Activated T-helper 1 cell treated with anti-CD3 and anti-CD28 coated beads, Interleukin-12 subunit alpha, Interleukin-12 subunit beta, Interleukin-2, Interleukin-4 antibody, amounts not matched to agents 30 ng/mL and 10 ng/mL and 1 ng/mL, durations not matched to agents 14 hours and 24 hours and 36 hours (primary cell): ENCODE data around the gene ADIPOR2. TPM values are rescaled to one million over a fixed set of nuclear protein-coding genes. Genes with fewer than 3 reads are reported as not detected.

ENCODE experiments used
- DNase-seq: peaks from one replicate; pipeline ENCODE4 v3.0.0; 2021; ENCODE audit warnings: low spot score
- H3K27ac Mint-ChIP-seq: one replicate; pipeline ENCODE4 v1.8.0; 2021; ENCODE audit warnings: mild to moderate bottlenecking, mixed read lengths
- H3K27me3 Mint-ChIP-seq: one replicate; pipeline ENCODE4 v1.8.0; 2022; ENCODE audit warnings: mild to moderate bottlenecking, moderate library complexity, mixed read lengths; ENCODE audit not compliant: insufficient read depth
- H3K36me3 Mint-ChIP-seq: one replicate; pipeline ENCODE4 v1.8.0; 2021; ENCODE audit warnings: low read depth, mixed read lengths
- H3K4me1 Mint-ChIP-seq: one replicate; pipeline ENCODE4 v1.8.0; 2021; ENCODE audit warnings: low read depth, mixed read lengths
- H3K4me3 Mint-ChIP-seq: one replicate; pipeline ENCODE4 v1.8.0; 2021; ENCODE audit warnings: mild to moderate bottlenecking, moderate library complexity, mixed read lengths
- H3K9me3 Mint-ChIP-seq: one replicate; pipeline ENCODE4 v1.8.0; 2021; ENCODE audit warnings: mixed read lengths
- intact Hi-C: fragments of 100-400 bp; cut with micrococcal nuclease; formaldehyde crosslinking; loops from one replicate; pipeline ENCODE4 v1.15.1; 2024
- total RNA-seq: library from RNA; stranded (reverse); gene quantifications from 2 replicates; pipeline ENCODE4 v1.2.3, GENCODE V29; 2022

The ADIPOR2 gene, protein sequence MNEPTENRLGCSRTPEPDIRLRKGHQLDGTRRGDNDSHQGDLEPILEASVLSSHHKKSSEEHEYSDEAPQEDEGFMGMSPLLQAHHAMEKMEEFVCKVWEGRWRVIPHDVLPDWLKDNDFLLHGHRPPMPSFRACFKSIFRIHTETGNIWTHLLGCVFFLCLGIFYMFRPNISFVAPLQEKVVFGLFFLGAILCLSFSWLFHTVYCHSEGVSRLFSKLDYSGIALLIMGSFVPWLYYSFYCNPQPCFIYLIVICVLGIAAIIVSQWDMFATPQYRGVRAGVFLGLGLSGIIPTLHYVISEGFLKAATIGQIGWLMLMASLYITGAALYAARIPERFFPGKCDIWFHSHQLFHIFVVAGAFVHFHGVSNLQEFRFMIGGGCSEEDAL
- 69.4 and 75.2 TPM in 2 replicates for total RNA-seq

DNA sequence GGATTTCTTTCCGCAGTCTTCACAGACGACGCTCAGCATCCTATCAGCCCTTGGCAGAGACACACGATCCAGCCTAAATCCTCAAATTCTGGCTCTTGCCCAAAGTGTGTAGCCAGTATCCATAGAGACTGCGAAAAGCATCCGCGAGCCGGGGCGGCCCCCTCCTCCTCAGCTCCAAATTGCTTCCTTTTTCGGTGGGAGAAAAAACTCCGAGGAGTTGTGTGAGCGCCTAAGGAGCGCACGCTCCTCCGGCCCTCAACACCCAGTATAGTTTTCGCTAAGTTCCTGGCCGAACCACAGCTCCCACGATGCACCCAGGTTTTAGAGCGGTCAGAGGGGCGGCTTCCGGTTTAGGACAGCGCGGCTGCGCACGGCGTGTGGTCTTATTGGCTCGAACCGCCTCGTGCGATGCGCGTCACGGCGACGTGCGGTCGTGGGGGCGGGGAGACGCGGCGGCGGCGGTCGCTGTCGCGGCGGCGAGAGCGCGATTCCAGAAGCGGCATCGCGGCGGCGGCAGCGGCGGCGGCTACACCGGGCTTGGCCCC, at the start of gene ADIPOR2:
ADIPOR2 (plus strand) TSS at position 493 of the 545 bp plus-strand sequence. CDS start 63,274 bp downstream, outside the sequence.
- Mint-ChIP-seq H3K27me3 (peaks cover 3% of the 10 kb centered on the region), H3K4me3 (peak within 1 kb of the TSS; percentile 99), H3K27ac (peak within 1 kb of the TSS; percentile 96), H3K9me3 (no peaks in the 10 kb centered on the region), H3K36me3 (peaks cover 18% of the 10 kb centered on the region), H3K4me1 (peaks cover 50% of the 10 kb centered on the region)
- intact Hi-C loops, result loop anchor here (1.0 to 10.0 kb wide), 6 partner anchors 29 to 746 kb away; partner anchors contain the start of genes DCP1B, ERC1, FBXL14 and RAD52
- DNase-seq, result peak; percentile 93

DNA sequence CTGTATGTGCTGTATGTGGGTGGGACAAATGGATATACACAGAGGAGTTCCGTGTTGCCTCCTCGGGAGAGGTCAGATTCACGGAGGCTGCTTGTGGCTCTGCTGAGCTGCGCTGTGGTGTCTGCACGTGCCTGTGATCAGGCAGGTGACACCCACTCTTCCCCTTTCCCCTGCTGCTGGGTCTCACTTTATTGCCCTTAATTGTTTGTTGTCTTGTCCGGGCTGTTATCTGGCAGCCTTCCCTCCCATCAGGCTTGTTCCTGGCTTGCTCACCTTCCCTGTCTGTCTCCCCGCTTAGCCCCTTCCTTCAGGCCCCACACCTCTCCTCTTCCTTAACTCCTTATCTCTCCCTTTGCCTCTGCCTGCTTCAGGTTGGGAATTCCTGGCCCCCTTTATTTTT, 48.4 kb upstream of the ADIPOR2 start:
- DNase-seq, result no peak
- Mint-ChIP-seq H3K9me3 (no peaks in the 10 kb centered on the region), H3K4me1 (no peaks in the 10 kb centered on the region), H3K27me3 (peaks cover 7% of the 10 kb centered on the region), H3K4me3 (no peak overlapping the region), H3K27ac (no peak overlapping the region), H3K36me3 (no peaks in the 10 kb centered on the region)
- intact Hi-C loops, result no loop called here

DNA sequence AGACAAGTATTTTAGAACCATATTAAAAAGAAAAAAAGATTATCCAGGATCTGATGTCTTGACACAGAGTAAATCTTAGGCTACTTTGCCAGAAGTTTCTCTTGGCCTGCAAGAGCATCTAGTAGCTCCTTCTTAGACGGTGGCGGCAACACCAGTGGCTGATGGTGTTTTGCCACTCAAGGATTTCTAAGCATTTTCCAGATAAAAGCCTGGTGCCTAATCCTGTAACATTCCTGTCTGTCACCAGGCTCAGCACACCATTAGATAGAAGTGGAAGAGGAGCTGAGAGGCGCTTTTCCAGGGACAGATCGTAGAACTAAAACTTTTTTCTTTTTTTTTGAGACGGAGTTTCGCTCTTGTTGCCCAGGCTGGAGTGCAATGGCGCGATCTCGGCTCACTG, 47.8 kb upstream of the ADIPOR2 start:
- no peak overlapping the region for H3K4me3 Mint-ChIP-seq
- peaks cover 6% of the 10 kb centered on the region for H3K27me3 Mint-ChIP-seq
- H3K36me3 Mint-ChIP-seq, result no peaks in the 10 kb centered on the region
- H3K9me3 Mint-ChIP-seq, result no peaks in the 10 kb centered on the region
- no peak for DNase-seq
- no peaks in the 10 kb centered on the region for H3K4me1 Mint-ChIP-seq
- no peak overlapping the region for H3K27ac Mint-ChIP-seq
- intact Hi-C loops, result no loop called here

DNA sequence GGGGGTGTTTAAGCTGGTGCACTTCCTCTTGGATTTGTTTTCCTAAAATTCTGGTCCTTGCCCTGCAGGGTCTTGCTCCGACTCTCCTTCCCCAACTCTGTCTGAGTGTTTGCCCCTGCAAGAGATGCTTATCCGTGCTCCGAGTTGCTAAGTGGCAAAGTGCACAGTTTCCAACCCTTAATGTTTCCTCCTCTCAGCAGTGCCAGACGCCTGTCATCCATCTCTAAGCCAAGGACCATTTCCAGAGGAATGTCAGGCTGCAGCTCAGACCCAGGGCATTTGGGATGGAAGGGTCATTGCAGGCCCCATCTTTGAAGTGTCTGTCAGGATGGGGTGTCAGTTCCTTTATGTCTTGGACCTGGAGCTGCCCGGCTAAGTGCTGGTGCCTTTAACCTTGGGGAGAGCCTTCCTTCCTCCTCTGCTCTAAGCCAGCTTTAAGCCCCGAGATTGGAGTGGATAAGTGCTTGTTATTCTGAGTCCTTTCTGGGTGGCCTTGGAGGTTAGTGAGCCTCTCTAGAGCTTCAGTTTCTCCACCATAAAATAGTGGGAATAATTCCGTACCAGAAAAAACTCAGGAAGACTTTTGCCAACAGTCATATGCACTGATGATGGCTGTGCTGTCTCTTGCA, 46.9 kb upstream of the ADIPOR2 start:
- Mint-ChIP-seq H3K27me3 (peaks cover 9% of the 10 kb centered on the region), H3K4me1 (no peaks in the 10 kb centered on the region), H3K36me3 (no peaks in the 10 kb centered on the region), H3K4me3 (no peak overlapping the region), H3K27ac (no peak overlapping the region), H3K9me3 (no peaks in the 10 kb centered on the region)
- no peak for DNase-seq
- intact Hi-C loops, result no loop called here

DNA sequence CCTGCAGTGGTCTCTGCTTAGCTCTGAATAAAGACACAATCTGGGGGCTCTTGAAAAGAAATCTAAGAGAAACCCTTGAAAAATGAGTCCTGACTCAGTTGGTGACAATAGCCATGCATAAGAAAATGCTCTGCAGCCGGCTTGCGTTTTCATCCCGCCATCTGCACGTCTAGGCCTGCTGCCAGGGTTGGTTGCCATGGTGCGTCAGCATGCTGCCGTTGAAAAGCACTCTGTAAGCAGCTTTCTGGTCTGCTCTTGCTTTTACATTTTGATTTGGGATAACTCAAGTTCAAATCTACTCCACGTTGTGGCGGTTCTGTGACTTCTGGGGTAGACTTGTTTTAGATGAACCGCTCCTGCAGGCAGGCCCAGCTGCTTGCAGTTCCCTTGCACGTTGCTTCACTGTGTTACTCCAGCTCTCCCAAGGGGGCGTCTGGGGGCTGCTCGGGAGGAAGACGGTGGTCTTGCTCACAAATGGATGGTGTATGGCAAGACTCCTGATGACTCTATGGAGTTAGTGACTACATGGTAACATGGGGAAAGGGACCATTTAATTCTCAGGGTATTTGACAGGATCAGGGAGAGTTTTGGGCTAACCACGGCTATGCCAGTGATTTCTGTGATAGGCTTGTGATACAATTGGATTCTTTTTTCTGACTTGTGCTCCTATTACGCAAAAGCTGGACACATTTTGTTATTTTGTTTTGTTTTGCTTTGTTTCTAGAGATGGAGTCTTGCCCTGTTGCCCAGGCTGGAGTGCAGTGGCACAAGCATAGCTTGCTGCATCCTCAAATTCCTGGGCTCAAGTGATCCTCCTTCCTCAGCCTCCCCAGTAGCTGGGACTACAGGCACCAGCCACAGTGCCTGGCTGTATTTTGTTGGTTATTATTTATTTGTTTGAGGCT, 46.1 kb upstream of the ADIPOR2 start:
- no peaks in the 10 kb centered on the region for H3K9me3 Mint-ChIP-seq
- H3K27me3 Mint-ChIP-seq, result peaks cover 16% of the 10 kb centered on the region
- intact Hi-C loops, result no loop called here
- H3K36me3 Mint-ChIP-seq, result no peaks in the 10 kb centered on the region
- H3K27ac Mint-ChIP-seq, result no peak overlapping the region
- no peak for DNase-seq
- no peaks in the 10 kb centered on the region for H3K4me1 Mint-ChIP-seq
- H3K4me3 Mint-ChIP-seq, result no peak overlapping the region

DNA sequence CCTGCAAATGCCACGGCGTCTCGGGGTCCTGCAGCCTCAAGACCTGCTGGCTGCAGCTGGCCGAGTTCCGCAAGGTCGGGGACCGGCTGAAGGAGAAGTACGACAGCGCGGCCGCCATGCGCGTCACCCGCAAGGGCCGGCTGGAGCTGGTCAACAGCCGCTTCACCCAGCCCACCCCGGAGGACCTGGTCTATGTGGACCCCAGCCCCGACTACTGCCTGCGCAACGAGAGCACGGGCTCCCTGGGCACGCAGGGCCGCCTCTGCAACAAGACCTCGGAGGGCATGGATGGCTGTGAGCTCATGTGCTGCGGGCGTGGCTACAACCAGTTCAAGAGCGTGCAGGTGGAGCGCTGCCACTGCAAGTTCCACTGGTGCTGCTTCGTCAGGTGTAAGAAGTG, 45.1 kb upstream of the ADIPOR2 start:
- Mint-ChIP-seq H3K4me1 (no peaks in the 10 kb centered on the region), H3K9me3 (no peaks in the 10 kb centered on the region), H3K27me3 (peaks cover 21% of the 10 kb centered on the region), H3K36me3 (no peaks in the 10 kb centered on the region), H3K27ac (no peak overlapping the region), H3K4me3 (no peak overlapping the region)
- intact Hi-C loops, result no loop called here
- no peak for DNase-seq

DNA sequence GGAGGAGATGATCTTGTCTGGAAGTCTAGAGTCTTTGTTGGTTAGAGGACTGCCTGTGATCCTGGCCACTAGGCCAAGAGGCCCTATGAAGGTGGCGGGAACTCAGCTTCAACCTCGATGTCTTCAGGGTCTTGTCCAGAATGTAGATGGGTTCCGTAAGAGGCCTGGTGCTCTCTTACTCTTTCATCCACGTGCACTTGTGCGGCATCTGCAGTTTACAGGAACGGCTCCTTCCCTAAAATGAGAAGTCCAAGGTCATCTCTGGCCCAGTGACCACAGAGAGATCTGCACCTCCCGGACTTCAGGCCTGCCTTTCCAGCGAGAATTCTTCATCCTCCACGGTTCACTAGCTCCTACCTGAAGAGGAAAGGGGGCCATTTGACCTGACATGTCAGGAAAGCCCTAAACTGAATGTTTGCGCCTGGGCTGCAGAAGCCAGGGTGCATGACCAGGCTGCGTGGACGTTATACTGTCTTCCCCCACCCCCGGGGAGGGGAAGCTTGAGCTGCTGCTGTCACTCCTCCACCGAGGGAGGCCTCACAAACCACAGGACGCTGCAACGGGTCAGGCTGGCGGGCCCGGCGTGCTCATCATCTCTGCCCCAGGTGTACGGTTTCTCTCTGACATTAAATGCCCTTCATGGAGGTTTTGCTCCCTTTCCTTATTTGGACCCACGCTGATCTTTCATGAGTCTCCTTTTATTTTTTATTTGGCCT, 44.1 kb upstream of the ADIPOR2 start:
- H3K27ac Mint-ChIP-seq, result no peak overlapping the region
- H3K27me3 Mint-ChIP-seq, result peaks cover 23% of the 10 kb centered on the region
- no peaks in the 10 kb centered on the region for H3K4me1 Mint-ChIP-seq
- no peak for DNase-seq
- intact Hi-C loops, result no loop called here
- no peaks in the 10 kb centered on the region for H3K36me3 Mint-ChIP-seq
- H3K9me3 Mint-ChIP-seq, result no peaks in the 10 kb centered on the region
- H3K4me3 Mint-ChIP-seq, result no peak overlapping the region

DNA sequence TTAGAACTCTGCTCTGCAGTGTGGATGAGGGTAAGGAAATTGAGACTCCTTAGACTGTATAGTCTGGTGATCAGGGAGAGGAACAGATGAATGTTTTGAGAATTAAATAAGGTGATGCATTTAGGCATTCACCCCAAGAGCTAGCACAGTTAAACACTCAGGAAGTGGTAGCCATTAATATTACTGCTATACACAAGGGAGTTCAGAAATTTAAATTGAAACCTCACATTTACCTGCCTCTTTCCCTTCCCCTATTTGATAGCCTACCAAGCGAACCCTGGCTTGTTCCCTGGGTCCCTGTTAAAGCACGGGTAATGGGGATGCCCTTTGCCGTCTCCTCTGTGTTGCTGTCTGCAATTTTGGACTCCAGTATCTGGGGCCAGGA, 43.6 kb upstream of the ADIPOR2 start:
- intact Hi-C loops, result no loop called here
- Mint-ChIP-seq H3K36me3 (no peaks in the 10 kb centered on the region), H3K27ac (no peak overlapping the region), H3K4me3 (no peak overlapping the region), H3K4me1 (no peaks in the 10 kb centered on the region), H3K27me3 (peaks cover 23% of the 10 kb centered on the region), H3K9me3 (no peaks in the 10 kb centered on the region)
- DNase-seq, result no peak

DNA sequence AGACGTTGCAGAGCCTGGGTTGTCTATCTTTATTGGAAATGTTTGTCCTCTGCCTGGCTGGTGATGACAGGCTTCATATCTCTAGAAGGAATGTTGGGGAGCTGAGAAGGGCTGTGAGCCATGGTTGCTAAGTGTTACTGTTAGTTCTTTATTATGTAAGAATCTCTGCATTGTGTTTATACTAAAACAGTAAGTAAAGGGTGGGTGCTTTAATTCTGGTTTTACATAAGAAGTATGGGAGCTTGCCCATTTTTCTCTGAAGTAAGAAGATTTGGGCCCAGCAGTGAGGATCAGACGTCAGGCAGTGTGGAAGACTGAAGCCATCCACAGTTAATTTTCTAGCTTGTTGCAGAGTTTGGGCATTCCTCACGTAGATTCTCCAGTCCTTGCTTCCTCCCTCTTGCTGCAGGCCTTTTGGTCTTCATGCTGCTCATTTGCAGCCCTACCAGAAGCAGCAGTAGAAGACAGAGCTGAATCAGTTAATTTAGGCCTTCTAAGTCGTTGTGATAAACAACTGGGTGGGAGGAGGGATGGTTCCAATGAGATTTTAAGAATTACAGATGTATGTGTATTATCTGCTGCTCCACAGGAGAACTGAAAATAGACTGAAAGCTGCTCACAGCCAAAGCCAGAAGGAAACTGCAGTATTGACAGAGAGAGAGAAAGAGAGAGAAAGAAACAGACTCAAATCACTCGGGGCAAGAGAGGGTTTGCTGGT, 40.5 kb upstream of the ADIPOR2 start:
- intact Hi-C loops, result no loop called here
- Mint-ChIP-seq H3K9me3 (no peaks in the 10 kb centered on the region), H3K4me1 (no peaks in the 10 kb centered on the region), H3K4me3 (no peak overlapping the region), H3K27ac (no peak overlapping the region), H3K27me3 (peaks cover 29% of the 10 kb centered on the region), H3K36me3 (no peaks in the 10 kb centered on the region)
- DNase-seq, result no peak

DNA sequence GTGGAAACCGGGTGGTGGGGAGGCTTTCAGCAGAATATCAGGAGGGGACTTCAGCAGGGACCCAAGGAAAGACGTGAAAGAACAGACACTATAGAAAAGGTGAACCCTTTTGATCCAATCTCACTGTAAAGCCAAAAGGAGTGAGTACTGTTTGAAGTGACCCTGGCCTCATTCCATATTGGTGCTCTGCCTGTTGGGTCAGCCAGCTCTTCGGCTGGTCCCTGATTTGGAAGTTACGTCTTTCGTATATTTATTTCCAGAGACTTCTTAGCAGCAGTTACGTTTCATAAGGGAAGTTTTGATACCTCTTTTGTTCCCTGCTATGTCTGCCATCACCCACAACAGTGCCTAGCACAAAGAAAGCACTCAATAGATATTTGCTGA, 39.9 kb upstream of the ADIPOR2 start:
- Mint-ChIP-seq H3K4me3 (no peak overlapping the region), H3K36me3 (no peaks in the 10 kb centered on the region), H3K27me3 (peaks cover 29% of the 10 kb centered on the region), H3K27ac (no peak overlapping the region), H3K4me1 (no peaks in the 10 kb centered on the region), H3K9me3 (no peaks in the 10 kb centered on the region)
- intact Hi-C loops, result no loop called here
- no peak for DNase-seq

DNA sequence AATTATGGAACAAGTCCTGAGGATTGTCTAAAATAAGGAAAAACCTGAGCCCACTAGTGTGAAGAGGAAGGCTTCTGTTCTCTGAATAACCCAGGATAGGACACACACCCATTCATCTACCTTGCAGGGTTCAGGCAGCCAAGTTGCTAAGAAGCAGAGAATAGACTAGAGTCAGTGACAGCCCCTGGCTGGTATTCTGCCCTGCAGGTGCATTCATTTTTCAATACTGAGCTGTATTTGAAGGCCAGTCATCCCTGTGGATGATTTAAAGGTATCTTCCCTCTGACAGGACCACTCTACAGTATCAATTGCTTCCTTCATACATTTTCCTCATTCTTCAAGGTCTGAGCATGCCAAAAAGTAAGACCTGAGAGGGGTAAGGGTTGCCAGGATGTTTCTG, 38.9 kb upstream of the ADIPOR2 start:
- Mint-ChIP-seq H3K4me1 (no peaks in the 10 kb centered on the region), H3K27me3 (peaks cover 29% of the 10 kb centered on the region), H3K36me3 (no peaks in the 10 kb centered on the region), H3K4me3 (no peak overlapping the region), H3K27ac (no peak overlapping the region), H3K9me3 (no peaks in the 10 kb centered on the region)
- intact Hi-C loops, result loop anchor here (1.0 kb wide), 3 partner anchors 139 to 288 kb away; no protein-coding TSS in a partner anchor
- DNase-seq, result no peak
